Endothelial cell of umbilical vein (primary cell): ENCODE measurements around the gene FYTTD1. TPM values are rescaled to one million over a fixed set of nuclear protein-coding genes. Genes with fewer than 3 reads are reported as not detected.

Experiments used
- BruUV-seq: library from RNA; stranded (reverse); fragments of 400-500 nt; replicated peaks from 2 replicates; lab custom pipeline; 2021; lab: Mats Ljungman, UMichigan
- CTCF ChIA-PET: fragments of 300-600, 350-600 bp; sonication (Branson Sonifier 250); formaldehyde crosslinking; loops from one replicate; lab custom pipeline; 2021; ENCODE audit warnings: antibody characterized with exemption, inconsistent platforms; lab: Charles Lee
- POLR2A ChIA-PET: fragments of 300-600, 350-600 bp; sonication (Branson Sonifier 250); formaldehyde crosslinking; loops from one replicate; lab custom pipeline; 2021; ENCODE audit warnings: antibody characterized with exemption, inconsistent platforms; lab: Charles Lee
- DNase-seq: peaks from one replicate; pipeline ENCODE4 v3.0.0-alpha.2; 2011; ENCODE audit warnings: low read depth, low spot score
- FAIRE-seq: peaks from 2 replicates; lab custom pipeline; 2011; peaks lifted over from hg19 to GRCh38; lab: Jason Lieb, UNC
- H2AFZ ChIP-seq: 2 replicates; pipeline ENCODE4 v1.6.0; 2012; ENCODE audit warnings: low read depth, low read length, control low read depth, inconsistent platforms
- H3K27ac ChIP-seq: 2 replicates; pipeline ENCODE4 v1.5.1; 2011; ENCODE audit warnings: low read depth, mild to moderate bottlenecking, control low read depth, low read length, moderate library complexity; ENCODE audit not compliant: insufficient read depth
- H3K27me3 ChIP-seq, 2 experiments: 2 replicates each; pipeline versions ENCODE4 v1.6.0 to v1.6.1; 2011; ENCODE audit warnings: low read length in 2 of 2, mixed read lengths in 1 of 2; ENCODE audit not compliant: control insufficient read depth in 2 of 2, insufficient read depth in 2 of 2
- H3K36me3 ChIP-seq, 2 experiments: 2 replicates in 1 of 2; 3 replicates in 1 of 2; pipeline ENCODE4 v1.5.1; 2011; ENCODE audit warnings: low read length in 2 of 2, mild to moderate bottlenecking in 1 of 2, moderate library complexity in 1 of 2; ENCODE audit not compliant: control insufficient read depth in 2 of 2, insufficient read depth in 2 of 2; ENCODE audit errors: extremely low read depth in 1 of 2
- H3K4me1 ChIP-seq: 3 replicates; pipeline ENCODE4 v1.5.1; 2011; ENCODE audit warnings: mild to moderate bottlenecking, low read length; ENCODE audit not compliant: control insufficient read depth, insufficient read depth; ENCODE audit errors: extremely low read depth
- H3K4me2 ChIP-seq: 2 replicates; pipeline ENCODE4 v1.6.1; 2011; ENCODE audit warnings: low read length, control low read depth, mixed read lengths; ENCODE audit not compliant: insufficient read depth
- H3K4me3 ChIP-seq, 3 experiments: fragments of 200-600 bp in 1 of 3; sonication (generic), shearing (Covaris generic) in 1 of 3; replicated peaks in 1 of 3; 2 replicates each; pipeline ENCODE4 v1.5.1; 2011 to 2016; ENCODE audit warnings: control low read depth in 3 of 3, low read length in 3 of 3, mild to moderate bottlenecking in 2 of 3, inconsistent platforms in 1 of 3, low read depth in 1 of 3, moderate library complexity in 1 of 3; ENCODE audit not compliant: insufficient read depth in 1 of 3
- H3K79me2 ChIP-seq: 2 replicates; pipeline ENCODE4 v1.6.0; 2012; ENCODE audit warnings: low read length, inconsistent platforms; ENCODE audit not compliant: control insufficient read depth, insufficient read depth
- H3K9ac ChIP-seq: replicated peaks from 2 replicates; pipeline ENCODE3; 2011; ENCODE audit warnings: low read length, control low read depth; ENCODE audit not compliant: insufficient read depth; ENCODE audit errors: extremely low read depth
- H3K9me1 ChIP-seq: replicated peaks from 3 replicates; pipeline ENCODE4 v1.6.0; 2011; ENCODE audit warnings: mild to moderate bottlenecking, low read length; ENCODE audit not compliant: control insufficient read depth, insufficient read depth; ENCODE audit errors: extremely low read depth
- H3K9me3 ChIP-seq: replicated peaks from 2 replicates; pipeline ENCODE4 v1.5.1; 2012; ENCODE audit warnings: low read length, inconsistent platforms; ENCODE audit not compliant: control insufficient read depth, insufficient read depth
- H4K20me1 ChIP-seq: replicated peaks from 2 replicates; pipeline ENCODE3; 2011; ENCODE audit warnings: mild to moderate bottlenecking, low read length; ENCODE audit not compliant: control insufficient read depth, insufficient read depth; ENCODE audit errors: extremely low read depth
- EZH2 ChIP-seq: IDR thresholded peaks from 2 replicates; pipeline ENCODE4 v1.6.1; 2012; ENCODE audit warnings: borderline replicate concordance, low read depth, mild to moderate bottlenecking, moderate library complexity, low read length, inconsistent platforms; ENCODE audit not compliant: severe bottlenecking
- FOS ChIP-seq: IDR thresholded peaks from 2 replicates; pipeline ENCODE4 v1.6.1; 2011; ENCODE audit warnings: mild to moderate bottlenecking, low read length, moderate library complexity, borderline replicate concordance; ENCODE audit not compliant: insufficient read depth
- GATA2 ChIP-seq: IDR thresholded peaks from 2 replicates; pipeline ENCODE4 v1.7.0; 2011; ENCODE audit warnings: low read depth, mild to moderate bottlenecking, moderate library complexity, mixed read lengths, low read length; ENCODE audit not compliant: insufficient read length, insufficient read depth
- JUN ChIP-seq: IDR thresholded peaks from 2 replicates; pipeline ENCODE4 v1.6.1; 2011; ENCODE audit warnings: borderline replicate concordance, low read depth; ENCODE audit not compliant: insufficient read length, insufficient read depth
- MYC ChIP-seq: IDR thresholded peaks from one replicate; pipeline ENCODE4 v1.6.1; 2011; ENCODE audit warnings: mild to moderate bottlenecking, low read depth, low read length
- POLR2A ChIP-seq: IDR thresholded peaks from 2 replicates; pipeline ENCODE4 v1.6.1; 2012; ENCODE audit warnings: low read depth, mild to moderate bottlenecking, control low read depth, low read length
- POLR2AphosphoS5 ChIP-seq: IDR thresholded peaks from 2 replicates; pipeline ENCODE4 v1.6.1; 2012; ENCODE audit warnings: low read depth, mild to moderate bottlenecking, control low read depth, low read length, moderate library complexity; ENCODE audit not compliant: insufficient read depth
- dilution Hi-C: fragments of 300-500 bp; cut with MboI; formaldehyde crosslinking; loops from one replicate; pipeline ENCODE4 v1.15.0; 2019; ENCODE audit warnings: low sequenced_read_pairs; ENCODE audit not compliant: extremely low pct_ligation_motif_present
- intact Hi-C: fragments of 100-400 bp; cut with micrococcal nuclease; formaldehyde crosslinking; loops from one replicate; pipeline ENCODE4 v1.10.0; 2022
- polyA plus RNA-seq, 4 experiments: library from polyadenylated mRNA; depleted of rRNA in 3 of 4; stranded (reverse) in 3 of 4; unstranded in 1 of 4; fragments of >200 nt; gene quantifications; 2 replicates each; pipeline versions ENCODE4 v1.2.1 to v1.2.3, GENCODE V29; 2011 to 2012; ENCODE audit warnings: missing spikeins in 1 of 4
- total RNA-seq: library from RNA; stranded (reverse); gene quantifications from 2 replicates; pipeline ENCODE4 v1.2.3, GENCODE V29; 2021
- TF ChIP-seq, protein P1 (sequence below): IDR thresholded peaks from 2 replicates; pipeline ENCODE4 v1.6.1; 2011; ENCODE audit not compliant: insufficient read depth, insufficient read length
- TF ChIP-seq, protein P2 (sequence below), 2 donors: IDR thresholded peaks; 1 replicate in 1 of 2; 2 replicates in 1 of 2; pipeline ENCODE4 v1.5.1; 2011; ENCODE audit warnings: low read length in 2 of 2, mild to moderate bottlenecking in 2 of 2, moderate library complexity in 2 of 2, control low read depth in 1 of 2, inconsistent platforms in 1 of 2, low read depth in 1 of 2; ENCODE audit not compliant: insufficient read depth in 1 of 2; ENCODE audit errors: extremely low read depth in 1 of 2

The FYTTD1 gene
- total and polyA plus RNA-seq, 2 donors (not counting 3 experiments of a cell fraction or from before 2014, with no cell fraction given): 8.9 to 52.3 TPM

DNA sequence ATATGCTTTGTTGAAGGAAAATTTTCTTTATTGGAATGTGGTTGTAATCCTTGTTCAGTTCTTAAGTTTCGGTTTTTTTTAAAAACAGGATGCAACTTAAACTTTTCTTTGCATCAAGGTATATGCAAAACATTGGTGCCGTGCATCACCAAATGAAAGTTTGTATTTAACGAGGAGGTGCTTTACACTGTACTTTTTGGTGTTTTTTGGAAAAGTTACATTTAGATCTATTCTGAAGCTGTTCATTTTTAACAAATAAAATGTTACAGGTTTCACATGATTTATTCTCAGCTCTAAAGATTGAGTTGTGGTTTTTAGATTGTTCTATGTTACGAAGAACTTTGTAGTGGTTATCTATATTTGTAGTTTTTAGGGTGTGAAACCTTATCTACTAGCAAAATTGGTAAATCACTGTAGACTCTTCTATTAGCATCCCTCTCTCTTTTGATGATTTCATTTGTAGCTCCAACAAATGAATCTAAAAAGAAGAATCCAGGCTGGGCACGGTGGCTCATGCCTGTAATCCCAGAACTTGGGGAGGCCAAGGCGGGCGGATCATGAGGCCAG, 34.4 kb downstream of the FYTTD1 start:
- Histone ChIP-seq H4K20me1 (no peaks in the 10 kb centered on the region), H3K9me3 (no peaks in the 10 kb centered on the region), H3K4me3 (no peak overlapping the region), H3K4me1 (no peaks in the 10 kb centered on the region), H3K27me3 (no peaks in the 10 kb centered on the region), H2AFZ (no peak overlapping the region), H3K4me2 (no peak overlapping the region), H3K79me2 (no peaks in the 10 kb centered on the region), H3K9me1 (no peaks in the 10 kb centered on the region), H3K36me3 (peaks cover 9 to 12% of the 10 kb centered on the region in 2 experiments), H3K9ac (no peak overlapping the region), H3K27ac (no peak overlapping the region)
- TF ChIP-seq GATA2 (no peak), POLR2AphosphoS5 (no peak), EZH2 (no peak), JUN (no peak), FOS (no peak), MYC (no peak), POLR2A (no peak)
- TF ChIP-seq, protein P1, sequence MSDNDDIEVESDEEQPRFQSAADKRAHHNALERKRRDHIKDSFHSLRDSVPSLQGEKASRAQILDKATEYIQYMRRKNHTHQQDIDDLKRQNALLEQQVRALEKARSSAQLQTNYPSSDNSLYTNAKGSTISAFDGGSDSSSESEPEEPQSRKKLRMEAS: no peak
- TF ChIP-seq, protein P2, sequence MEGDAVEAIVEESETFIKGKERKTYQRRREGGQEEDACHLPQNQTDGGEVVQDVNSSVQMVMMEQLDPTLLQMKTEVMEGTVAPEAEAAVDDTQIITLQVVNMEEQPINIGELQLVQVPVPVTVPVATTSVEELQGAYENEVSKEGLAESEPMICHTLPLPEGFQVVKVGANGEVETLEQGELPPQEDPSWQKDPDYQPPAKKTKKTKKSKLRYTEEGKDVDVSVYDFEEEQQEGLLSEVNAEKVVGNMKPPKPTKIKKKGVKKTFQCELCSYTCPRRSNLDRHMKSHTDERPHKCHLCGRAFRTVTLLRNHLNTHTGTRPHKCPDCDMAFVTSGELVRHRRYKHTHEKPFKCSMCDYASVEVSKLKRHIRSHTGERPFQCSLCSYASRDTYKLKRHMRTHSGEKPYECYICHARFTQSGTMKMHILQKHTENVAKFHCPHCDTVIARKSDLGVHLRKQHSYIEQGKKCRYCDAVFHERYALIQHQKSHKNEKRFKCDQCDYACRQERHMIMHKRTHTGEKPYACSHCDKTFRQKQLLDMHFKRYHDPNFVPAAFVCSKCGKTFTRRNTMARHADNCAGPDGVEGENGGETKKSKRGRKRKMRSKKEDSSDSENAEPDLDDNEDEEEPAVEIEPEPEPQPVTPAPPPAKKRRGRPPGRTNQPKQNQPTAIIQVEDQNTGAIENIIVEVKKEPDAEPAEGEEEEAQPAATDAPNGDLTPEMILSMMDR (IDR thresholded peaks at IDR 0.05; ENCODE audit: extremely low read depth in 1 of 2, insufficient read depth in 1 of 2, low read depth in 1 of 2, low read length in 2 of 2): no peak
- intact Hi-C loops: no loop called here
- FAIRE-seq (no peak), DNase-seq (no peak)
- ChIA-PET CTCF (interaction anchor here (1.0 to 1.5 kb wide), 2 partner anchors 9 to 11 kb away, joined by 3 to 4 read pairs; no protein-coding TSS in a partner anchor), POLR2A (no interaction called here)
- BruUV-seq: no TSS peak
- dilution Hi-C loops: no loop called here
